Measurements from ENCODE around the gene KRT77. TPM values are rescaled to one million over a fixed set of nuclear protein-coding genes. Genes with fewer than 3 reads are reported as not detected.

Gene KRT77
- total and polyA plus RNA-seq, 2 experiments from 2014 or later = not detected

DNA sequence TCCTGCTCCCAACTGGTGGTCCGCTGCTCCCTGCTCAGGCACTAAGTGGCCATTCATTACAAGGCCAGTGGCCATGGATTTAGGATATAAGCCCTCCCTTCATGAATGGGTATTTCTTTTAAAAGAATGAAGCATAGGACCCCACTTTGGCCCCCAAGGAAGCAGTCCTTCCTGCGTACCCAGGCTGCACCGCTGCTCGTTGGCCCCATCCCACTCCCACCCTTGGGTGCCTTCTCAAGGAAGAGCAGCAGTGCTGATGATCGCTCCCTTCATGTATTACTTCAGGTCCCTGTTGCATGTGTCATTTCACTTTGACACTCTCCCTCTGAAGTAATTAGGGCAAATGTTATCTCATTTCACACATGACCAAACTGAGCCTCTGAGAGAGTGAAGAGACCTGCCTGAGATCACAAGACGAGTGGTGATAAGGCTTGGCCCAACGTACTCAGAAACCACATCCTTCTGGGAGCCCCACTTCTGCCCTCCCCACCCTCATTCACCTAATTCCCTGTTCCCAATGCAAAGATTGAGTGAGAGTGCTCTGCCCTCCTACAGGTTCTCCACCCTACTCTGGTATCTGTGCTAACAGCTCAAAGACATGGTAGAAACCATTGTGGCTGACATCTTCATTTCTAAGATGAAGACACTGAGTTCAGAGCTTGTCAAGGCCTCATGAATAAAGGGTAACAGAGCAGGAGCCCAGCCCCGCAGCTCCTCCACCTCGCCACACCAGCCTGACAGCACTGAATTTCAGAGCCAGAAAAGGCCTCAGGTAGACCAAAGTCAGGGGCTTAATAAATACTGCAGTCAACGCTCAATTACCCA lies 41.0 kb downstream of the KRT77 start:
- DNase-seq (ENCODE audit: low spot score) (no peak), ATAC-seq (no peak)
- H3K9me3 Mint-ChIP-seq = no peaks in the 10 kb centered on the region
- no peaks in the 10 kb centered on the region for H3K27me3 Mint-ChIP-seq (ENCODE audit: insufficient read depth, low read depth, poor library complexity)
- no peak overlapping the region for H3K4me3 ChIP-seq
- no peak for TF ChIP-seq NANOG (IDR thresholded peaks at IDR 0.05; ENCODE audit: borderline replicate concordance)
- TF ChIP-seq, protein P1, sequence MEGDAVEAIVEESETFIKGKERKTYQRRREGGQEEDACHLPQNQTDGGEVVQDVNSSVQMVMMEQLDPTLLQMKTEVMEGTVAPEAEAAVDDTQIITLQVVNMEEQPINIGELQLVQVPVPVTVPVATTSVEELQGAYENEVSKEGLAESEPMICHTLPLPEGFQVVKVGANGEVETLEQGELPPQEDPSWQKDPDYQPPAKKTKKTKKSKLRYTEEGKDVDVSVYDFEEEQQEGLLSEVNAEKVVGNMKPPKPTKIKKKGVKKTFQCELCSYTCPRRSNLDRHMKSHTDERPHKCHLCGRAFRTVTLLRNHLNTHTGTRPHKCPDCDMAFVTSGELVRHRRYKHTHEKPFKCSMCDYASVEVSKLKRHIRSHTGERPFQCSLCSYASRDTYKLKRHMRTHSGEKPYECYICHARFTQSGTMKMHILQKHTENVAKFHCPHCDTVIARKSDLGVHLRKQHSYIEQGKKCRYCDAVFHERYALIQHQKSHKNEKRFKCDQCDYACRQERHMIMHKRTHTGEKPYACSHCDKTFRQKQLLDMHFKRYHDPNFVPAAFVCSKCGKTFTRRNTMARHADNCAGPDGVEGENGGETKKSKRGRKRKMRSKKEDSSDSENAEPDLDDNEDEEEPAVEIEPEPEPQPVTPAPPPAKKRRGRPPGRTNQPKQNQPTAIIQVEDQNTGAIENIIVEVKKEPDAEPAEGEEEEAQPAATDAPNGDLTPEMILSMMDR (conservative IDR thresholded peaks at IDR 0.05; ENCODE audit: low read depth in 2 of 2) = no peak
- TF ChIP-seq, protein P2, sequence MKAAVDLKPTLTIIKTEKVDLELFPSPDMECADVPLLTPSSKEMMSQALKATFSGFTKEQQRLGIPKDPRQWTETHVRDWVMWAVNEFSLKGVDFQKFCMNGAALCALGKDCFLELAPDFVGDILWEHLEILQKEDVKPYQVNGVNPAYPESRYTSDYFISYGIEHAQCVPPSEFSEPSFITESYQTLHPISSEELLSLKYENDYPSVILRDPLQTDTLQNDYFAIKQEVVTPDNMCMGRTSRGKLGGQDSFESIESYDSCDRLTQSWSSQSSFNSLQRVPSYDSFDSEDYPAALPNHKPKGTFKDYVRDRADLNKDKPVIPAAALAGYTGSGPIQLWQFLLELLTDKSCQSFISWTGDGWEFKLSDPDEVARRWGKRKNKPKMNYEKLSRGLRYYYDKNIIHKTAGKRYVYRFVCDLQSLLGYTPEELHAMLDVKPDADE (IDR thresholded peaks at IDR 0.05) = no peak
- no peak for TF ChIP-seq STAT1 (IDR thresholded peaks at IDR 0.05; ENCODE audit: unreplicated experiment)
- no peak for TF ChIP-seq ZNF114 (CRISPR knock-in tag; IDR thresholded peaks at IDR 0.05)
- TF ChIP-seq EZH2phosphoT487 (IDR thresholded peaks at IDR 0.05; ENCODE audit: unreplicated experiment) = no peak
- TF ChIP-seq ZNF331 (CRISPR knock-in tag; IDR thresholded peaks at IDR 0.05; ENCODE audit: low read depth) = no peak
- TF ChIP-seq, protein P3, sequence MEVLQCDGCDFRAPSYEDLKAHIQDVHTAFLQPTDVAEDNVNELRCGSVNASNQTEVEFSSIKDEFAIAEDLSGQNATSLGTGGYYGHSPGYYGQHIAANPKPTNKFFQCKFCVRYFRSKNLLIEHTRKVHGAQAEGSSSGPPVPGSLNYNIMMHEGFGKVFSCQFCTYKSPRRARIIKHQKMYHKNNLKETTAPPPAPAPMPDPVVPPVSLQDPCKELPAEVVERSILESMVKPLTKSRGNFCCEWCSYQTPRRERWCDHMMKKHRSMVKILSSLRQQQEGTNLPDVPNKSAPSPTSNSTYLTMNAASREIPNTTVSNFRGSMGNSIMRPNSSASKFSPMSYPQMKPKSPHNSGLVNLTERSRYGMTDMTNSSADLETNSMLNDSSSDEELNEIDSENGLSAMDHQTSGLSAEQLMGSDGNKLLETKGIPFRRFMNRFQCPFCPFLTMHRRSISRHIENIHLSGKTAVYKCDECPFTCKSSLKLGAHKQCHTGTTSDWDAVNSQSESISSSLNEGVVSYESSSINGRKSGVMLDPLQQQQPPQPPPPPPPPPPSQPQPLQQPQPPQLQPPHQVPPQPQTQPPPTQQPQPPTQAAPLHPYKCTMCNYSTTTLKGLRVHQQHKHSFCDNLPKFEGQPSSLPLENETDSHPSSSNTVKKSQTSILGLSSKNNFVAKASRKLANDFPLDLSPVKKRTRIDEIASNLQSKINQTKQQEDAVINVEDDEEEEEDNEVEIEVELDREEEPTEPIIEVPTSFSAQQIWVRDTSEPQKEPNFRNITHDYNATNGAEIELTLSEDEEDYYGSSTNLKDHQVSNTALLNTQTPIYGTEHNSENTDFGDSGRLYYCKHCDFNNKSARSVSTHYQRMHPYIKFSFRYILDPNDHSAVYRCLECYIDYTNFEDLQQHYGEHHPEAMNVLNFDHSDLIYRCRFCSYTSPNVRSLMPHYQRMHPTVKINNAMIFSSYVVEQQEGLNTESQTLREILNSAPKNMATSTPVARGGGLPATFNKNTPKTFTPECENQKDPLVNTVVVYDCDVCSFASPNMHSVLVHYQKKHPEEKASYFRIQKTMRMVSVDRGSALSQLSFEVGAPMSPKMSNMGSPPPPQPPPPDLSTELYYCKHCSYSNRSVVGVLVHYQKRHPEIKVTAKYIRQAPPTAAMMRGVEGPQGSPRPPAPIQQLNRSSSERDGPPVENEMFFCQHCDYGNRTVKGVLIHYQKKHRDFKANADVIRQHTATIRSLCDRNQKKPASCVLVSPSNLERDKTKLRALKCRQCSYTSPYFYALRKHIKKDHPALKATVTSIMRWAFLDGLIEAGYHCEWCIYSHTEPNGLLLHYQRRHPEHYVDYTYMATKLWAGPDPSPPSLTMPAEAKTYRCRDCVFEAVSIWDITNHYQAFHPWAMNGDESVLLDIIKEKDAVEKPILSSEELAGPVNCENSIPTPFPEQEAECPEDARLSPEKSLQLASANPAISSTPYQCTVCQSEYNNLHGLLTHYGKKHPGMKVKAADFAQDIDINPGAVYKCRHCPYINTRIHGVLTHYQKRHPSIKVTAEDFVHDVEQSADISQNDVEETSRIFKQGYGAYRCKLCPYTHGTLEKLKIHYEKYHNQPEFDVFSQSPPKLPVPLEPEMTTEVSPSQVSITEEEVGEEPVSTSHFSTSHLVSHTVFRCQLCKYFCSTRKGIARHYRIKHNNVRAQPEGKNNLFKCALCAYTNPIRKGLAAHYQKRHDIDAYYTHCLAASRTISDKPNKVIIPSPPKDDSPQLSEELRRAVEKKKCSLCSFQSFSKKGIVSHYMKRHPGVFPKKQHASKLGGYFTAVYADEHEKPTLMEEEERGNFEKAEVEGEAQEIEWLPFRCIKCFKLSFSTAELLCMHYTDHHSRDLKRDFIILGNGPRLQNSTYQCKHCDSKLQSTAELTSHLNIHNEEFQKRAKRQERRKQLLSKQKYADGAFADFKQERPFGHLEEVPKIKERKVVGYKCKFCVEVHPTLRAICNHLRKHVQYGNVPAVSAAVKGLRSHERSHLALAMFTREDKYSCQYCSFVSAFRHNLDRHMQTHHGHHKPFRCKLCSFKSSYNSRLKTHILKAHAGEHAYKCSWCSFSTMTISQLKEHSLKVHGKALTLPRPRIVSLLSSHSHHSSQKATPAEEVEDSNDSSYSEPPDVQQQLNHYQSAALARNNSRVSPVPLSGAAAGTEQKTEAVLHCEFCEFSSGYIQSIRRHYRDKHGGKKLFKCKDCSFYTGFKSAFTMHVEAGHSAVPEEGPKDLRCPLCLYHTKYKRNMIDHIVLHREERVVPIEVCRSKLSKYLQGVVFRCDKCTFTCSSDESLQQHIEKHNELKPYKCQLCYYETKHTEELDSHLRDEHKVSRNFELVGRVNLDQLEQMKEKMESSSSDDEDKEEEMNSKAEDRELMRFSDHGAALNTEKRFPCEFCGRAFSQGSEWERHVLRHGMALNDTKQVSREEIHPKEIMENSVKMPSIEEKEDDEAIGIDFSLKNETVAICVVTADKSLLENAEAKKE (CRISPR knock-in tag; IDR thresholded peaks at IDR 0.05) = no peak
- TF ChIP-seq CREB1 (CRISPR knock-in tag; IDR thresholded peaks at IDR 0.05; ENCODE audit: low read depth) = no peak
- no peak for TF ChIP-seq JUNB (IDR thresholded peaks at IDR 0.05; ENCODE audit: unreplicated experiment)
- TF ChIP-seq EZH2 (IDR thresholded peaks at IDR 0.05; ENCODE audit: low read depth, unreplicated experiment) = no peak
- TF ChIP-seq, protein P4, sequence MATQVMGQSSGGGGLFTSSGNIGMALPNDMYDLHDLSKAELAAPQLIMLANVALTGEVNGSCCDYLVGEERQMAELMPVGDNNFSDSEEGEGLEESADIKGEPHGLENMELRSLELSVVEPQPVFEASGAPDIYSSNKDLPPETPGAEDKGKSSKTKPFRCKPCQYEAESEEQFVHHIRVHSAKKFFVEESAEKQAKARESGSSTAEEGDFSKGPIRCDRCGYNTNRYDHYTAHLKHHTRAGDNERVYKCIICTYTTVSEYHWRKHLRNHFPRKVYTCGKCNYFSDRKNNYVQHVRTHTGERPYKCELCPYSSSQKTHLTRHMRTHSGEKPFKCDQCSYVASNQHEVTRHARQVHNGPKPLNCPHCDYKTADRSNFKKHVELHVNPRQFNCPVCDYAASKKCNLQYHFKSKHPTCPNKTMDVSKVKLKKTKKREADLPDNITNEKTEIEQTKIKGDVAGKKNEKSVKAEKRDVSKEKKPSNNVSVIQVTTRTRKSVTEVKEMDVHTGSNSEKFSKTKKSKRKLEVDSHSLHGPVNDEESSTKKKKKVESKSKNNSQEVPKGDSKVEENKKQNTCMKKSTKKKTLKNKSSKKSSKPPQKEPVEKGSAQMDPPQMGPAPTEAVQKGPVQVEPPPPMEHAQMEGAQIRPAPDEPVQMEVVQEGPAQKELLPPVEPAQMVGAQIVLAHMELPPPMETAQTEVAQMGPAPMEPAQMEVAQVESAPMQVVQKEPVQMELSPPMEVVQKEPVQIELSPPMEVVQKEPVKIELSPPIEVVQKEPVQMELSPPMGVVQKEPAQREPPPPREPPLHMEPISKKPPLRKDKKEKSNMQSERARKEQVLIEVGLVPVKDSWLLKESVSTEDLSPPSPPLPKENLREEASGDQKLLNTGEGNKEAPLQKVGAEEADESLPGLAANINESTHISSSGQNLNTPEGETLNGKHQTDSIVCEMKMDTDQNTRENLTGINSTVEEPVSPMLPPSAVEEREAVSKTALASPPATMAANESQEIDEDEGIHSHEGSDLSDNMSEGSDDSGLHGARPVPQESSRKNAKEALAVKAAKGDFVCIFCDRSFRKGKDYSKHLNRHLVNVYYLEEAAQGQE (IDR thresholded peaks at IDR 0.05; ENCODE audit: unreplicated experiment) = no peak
- no peak for TF ChIP-seq POLR2AphosphoS5 (IDR thresholded peaks at IDR 0.05; ENCODE audit: low read depth)
- no peaks in the 10 kb centered on the region for H3K79me2 ChIP-seq (replicated peaks; ENCODE audit: insufficient read depth)
- no peak overlapping the region for H3K4me2 ChIP-seq
- no peak overlapping the region for H2AFZ ChIP-seq
- H3K27ac ChIP-seq (ENCODE audit: low read depth) = no peak overlapping the region
- no peak overlapping the region for H3K27ac Mint-ChIP-seq
- H3F3A ChIP-seq (replicated peaks; ENCODE audit: low read depth) = no peaks in the 10 kb centered on the region
- no peaks in the 10 kb centered on the region; the same call in 2 of the 3 replicates for H3K4me1 Mint-ChIP-seq
- H3K4me1 ChIP-seq (ENCODE audit: insufficient read depth) = no peaks in the 10 kb centered on the region
- no peak overlapping the region for H3K4me3 Mint-ChIP-seq
- no peaks in the 10 kb centered on the region for H3K36me3 ChIP-seq (ENCODE audit: insufficient read depth)
- H3K36me3 Mint-ChIP-seq (ENCODE audit: low read depth) = no peaks in the 10 kb centered on the region
- H3K9me2 ChIP-seq (ENCODE audit: insufficient read depth) = no peaks in the 10 kb centered on the region
- no peaks in the 10 kb centered on the region for H3K27me3 ChIP-seq (ENCODE audit: insufficient read depth)
- no peaks in the 10 kb centered on the region for H4K20me1 ChIP-seq (replicated peaks; ENCODE audit: insufficient read depth)

All from GM23338 (cell line).